ENCODE results near the gene PLCL1.

The PLCL1 gene

DNA sequence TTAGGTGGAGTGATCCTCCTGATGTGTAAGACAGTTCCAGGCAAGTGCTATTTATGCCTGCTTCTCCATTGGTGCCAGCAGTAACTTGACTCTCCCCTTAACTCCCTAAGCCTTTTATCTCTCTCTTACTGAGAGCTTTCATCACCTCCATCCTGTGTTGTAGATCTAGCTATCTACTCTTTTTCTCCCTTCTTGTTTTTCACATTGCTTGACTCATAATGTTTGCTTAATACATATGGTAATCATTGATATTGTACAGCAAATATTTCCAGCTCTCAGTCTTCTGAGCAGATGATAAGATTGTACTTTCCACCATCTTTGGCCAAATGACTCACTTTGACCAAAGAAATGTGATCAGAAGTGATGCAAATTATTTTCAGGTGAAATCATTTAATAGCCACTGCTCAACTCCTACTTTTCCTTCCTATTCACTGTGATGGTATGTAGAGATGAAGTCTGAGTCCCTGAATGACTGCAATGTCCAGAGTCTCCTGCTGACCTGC is 165.0 kb downstream of the PLCL1 start:
- Histone ChIP-seq H3K27ac (ENCODE audit: low read depth, low read length, poor library complexity, severe bottlenecking) (no peak overlapping the region), H3K4me1 (ENCODE audit: insufficient read depth, low read length, severe bottlenecking) (no peaks in the 10 kb centered on the region), H3K36me3 (ENCODE audit: insufficient read depth, low read length) (no peaks in the 10 kb centered on the region), H3K4me2 (ENCODE audit: low read length) (no peak overlapping the region), H3F3A (ENCODE audit: insufficient read depth, low read length) (no peaks in the 10 kb centered on the region), H3K79me2 (ENCODE audit: insufficient read depth, low read length) (no peaks in the 10 kb centered on the region), H3K9me3 (ENCODE audit: low read length) (no peaks in the 10 kb centered on the region), H3K9me2 (ENCODE audit: low read depth, low read length) (no peaks in the 10 kb centered on the region), H4K20me1 (ENCODE audit: insufficient read depth, low read length) (no peaks in the 10 kb centered on the region), H3K9ac (ENCODE audit: low read length) (no peak overlapping the region), H2AFZ (ENCODE audit: low read length) (no peak overlapping the region), H3K4me3 (ENCODE audit: low read depth, low read length, poor library complexity, severe bottlenecking) (no peak overlapping the region), H3K27me3 (ENCODE audit: insufficient read depth, low read length) (no peaks in the 10 kb centered on the region)
- TF ChIP-seq EZH2 (IDR thresholded peaks at IDR 0.05; ENCODE audit: borderline replicate concordance, low read length), result no peak

GRCh38 chr2:197972061-197972460 is 167.7 kb downstream of the PLCL1 start:
- Histone ChIP-seq H3K9me2 (ENCODE audit: low read depth, low read length) (no peaks in the 10 kb centered on the region), H3K9ac (ENCODE audit: low read length) (no peak overlapping the region), H4K20me1 (ENCODE audit: insufficient read depth, low read length) (no peaks in the 10 kb centered on the region), H2AFZ (ENCODE audit: low read length) (no peak overlapping the region), H3K4me3 (ENCODE audit: low read depth, low read length, poor library complexity, severe bottlenecking) (no peak overlapping the region), H3K36me3 (ENCODE audit: insufficient read depth, low read length) (no peaks in the 10 kb centered on the region), H3K4me1 (ENCODE audit: insufficient read depth, low read length, severe bottlenecking) (no peaks in the 10 kb centered on the region), H3K27me3 (ENCODE audit: insufficient read depth, low read length) (no peaks in the 10 kb centered on the region), H3K79me2 (ENCODE audit: insufficient read depth, low read length) (no peaks in the 10 kb centered on the region), H3F3A (ENCODE audit: insufficient read depth, low read length) (no peaks in the 10 kb centered on the region), H3K4me2 (ENCODE audit: low read length) (no peak overlapping the region), H3K27ac (ENCODE audit: low read depth, low read length, poor library complexity, severe bottlenecking) (no peak overlapping the region), H3K9me3 (ENCODE audit: low read length) (no peaks in the 10 kb centered on the region)
- TF ChIP-seq CTCF (IDR thresholded peaks at IDR 0.05; ENCODE audit: low read length) (no peak), EZH2 (IDR thresholded peaks at IDR 0.05; ENCODE audit: borderline replicate concordance, low read length) (no peak)

GRCh38 chr2:197972587-197972986 is 168.2 kb downstream of the PLCL1 start:
- H3K4me1 ChIP-seq (ENCODE audit: insufficient read depth, low read length, severe bottlenecking), result no peaks in the 10 kb centered on the region
- H3K9me2 ChIP-seq (ENCODE audit: low read depth, low read length), result no peaks in the 10 kb centered on the region
- no peak overlapping the region for H3K9ac ChIP-seq (ENCODE audit: low read length)

More at GRCh38 chr2:197972587-197972986, 168.2 kb downstream of the PLCL1 start:
- Histone ChIP-seq H4K20me1 (ENCODE audit: insufficient read depth, low read length) (no peaks in the 10 kb centered on the region), H3K27me3 (ENCODE audit: insufficient read depth, low read length) (no peaks in the 10 kb centered on the region), H3K79me2 (ENCODE audit: insufficient read depth, low read length) (no peaks in the 10 kb centered on the region), H3K27ac (ENCODE audit: low read depth, low read length, poor library complexity, severe bottlenecking) (no peak overlapping the region), H2AFZ (ENCODE audit: low read length) (no peak overlapping the region), H3F3A (ENCODE audit: insufficient read depth, low read length) (no peaks in the 10 kb centered on the region), H3K4me3 (ENCODE audit: low read depth, low read length, poor library complexity, severe bottlenecking) (no peak overlapping the region), H3K9me3 (ENCODE audit: low read length) (no peaks in the 10 kb centered on the region), H3K4me2 (ENCODE audit: low read length) (no peak overlapping the region), H3K36me3 (ENCODE audit: insufficient read depth, low read length) (no peaks in the 10 kb centered on the region)
- TF ChIP-seq CTCF (IDR thresholded peaks at IDR 0.05; ENCODE audit: low read length), result no peak
- TF ChIP-seq EZH2 (IDR thresholded peaks at IDR 0.05; ENCODE audit: borderline replicate concordance, low read length), result no peak
